Astrocyte of the cerebellum (primary cell): ENCODE measurements around the gene CD180.

Experiments
- DNase-seq: peaks from one replicate; pipeline ENCODE4 v3.0.0-alpha.2; 2011; ENCODE audit warnings: low read depth
- H3K4me3 ChIP-seq: 2 replicates; pipeline ENCODE4 v1.5.1; 2011; ENCODE audit warnings: mild to moderate bottlenecking, low read depth, low read length, moderate library complexity
- in situ Hi-C: cut with HindIII; loops from 2 replicates; pipeline ENCODE4 v1.10.0; 2017; ENCODE audit warnings: low sequenced_read_pairs
- TF ChIP-seq, protein P1 (sequence below): IDR thresholded peaks from 2 replicates; pipeline ENCODE4 v1.5.1; 2012; ENCODE audit warnings: low read length, low read depth, moderate library complexity, mild to moderate bottlenecking; ENCODE audit errors: missing control alignments

The CD180 gene

DNA sequence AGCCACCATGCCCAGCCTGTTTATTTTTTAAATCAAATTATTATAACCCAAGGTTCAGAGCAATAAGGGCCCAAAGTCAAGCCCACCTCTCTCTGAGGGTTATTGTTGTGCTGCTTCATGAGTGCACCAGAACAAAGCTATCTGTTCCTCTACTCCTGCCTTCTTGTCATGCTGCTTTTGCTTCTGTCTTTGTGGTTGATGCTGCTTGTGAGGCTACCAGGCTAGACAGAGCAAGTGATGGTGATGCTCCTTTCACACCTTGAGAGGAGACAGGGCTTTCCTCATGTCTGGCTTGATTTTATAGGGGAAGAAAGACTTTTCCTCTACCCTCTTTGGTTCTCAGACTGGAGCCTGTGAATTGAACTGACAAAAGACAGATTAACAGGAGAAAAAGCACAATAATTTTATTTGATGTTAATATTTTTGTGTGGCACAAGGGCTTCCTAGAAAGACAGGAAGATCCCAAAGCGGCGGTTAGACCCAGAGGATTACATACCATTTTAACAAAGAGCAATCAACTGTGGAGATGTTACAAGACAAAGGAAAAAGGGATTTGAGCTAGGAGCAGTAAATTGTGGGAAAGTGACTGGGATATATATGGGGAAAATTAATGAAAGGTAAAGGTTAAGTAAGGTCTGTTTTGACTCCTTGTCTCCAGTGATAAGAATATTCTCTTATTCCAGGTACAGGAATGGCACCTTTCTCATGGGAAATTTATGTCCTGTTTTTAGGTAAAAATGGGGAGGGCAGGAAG, 4.4 kb upstream of the CD180 start:
- TF ChIP-seq, protein P1, sequence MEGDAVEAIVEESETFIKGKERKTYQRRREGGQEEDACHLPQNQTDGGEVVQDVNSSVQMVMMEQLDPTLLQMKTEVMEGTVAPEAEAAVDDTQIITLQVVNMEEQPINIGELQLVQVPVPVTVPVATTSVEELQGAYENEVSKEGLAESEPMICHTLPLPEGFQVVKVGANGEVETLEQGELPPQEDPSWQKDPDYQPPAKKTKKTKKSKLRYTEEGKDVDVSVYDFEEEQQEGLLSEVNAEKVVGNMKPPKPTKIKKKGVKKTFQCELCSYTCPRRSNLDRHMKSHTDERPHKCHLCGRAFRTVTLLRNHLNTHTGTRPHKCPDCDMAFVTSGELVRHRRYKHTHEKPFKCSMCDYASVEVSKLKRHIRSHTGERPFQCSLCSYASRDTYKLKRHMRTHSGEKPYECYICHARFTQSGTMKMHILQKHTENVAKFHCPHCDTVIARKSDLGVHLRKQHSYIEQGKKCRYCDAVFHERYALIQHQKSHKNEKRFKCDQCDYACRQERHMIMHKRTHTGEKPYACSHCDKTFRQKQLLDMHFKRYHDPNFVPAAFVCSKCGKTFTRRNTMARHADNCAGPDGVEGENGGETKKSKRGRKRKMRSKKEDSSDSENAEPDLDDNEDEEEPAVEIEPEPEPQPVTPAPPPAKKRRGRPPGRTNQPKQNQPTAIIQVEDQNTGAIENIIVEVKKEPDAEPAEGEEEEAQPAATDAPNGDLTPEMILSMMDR: no peak
- in situ Hi-C loops: loop anchor here (5.0 kb wide), 1 partner anchor 44 kb away; no protein-coding TSS in a partner anchor

DNA sequence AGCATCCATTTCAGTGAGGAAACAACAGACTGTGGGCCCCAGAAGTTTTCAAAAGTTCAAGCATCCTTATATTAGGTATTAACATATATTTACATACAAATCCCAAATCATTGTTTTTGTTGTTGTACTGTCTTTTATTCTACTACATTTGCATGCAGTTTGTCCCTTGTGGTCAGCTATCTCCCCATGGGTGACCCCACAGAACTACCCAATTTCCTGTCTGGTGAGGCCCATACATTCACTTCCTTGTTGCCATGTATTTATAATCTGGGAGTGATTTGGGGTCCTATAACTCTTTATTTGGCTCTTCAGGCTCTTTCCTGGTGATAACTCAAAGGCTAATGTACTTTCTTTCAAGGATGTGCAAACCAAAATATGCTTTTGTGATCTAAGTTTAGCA, 3.3 kb upstream of the CD180 start:
- DNase-seq: no peak
- in situ Hi-C loops: loop anchor here (5.0 kb wide), 1 partner anchor 43 kb away; no protein-coding TSS in a partner anchor
- TF ChIP-seq, protein P1: no peak
- no peak overlapping the region for H3K4me3 ChIP-seq

More for the DNA sequence above, 4.4 kb upstream of the CD180 start:
- H3K4me3 ChIP-seq: no peak overlapping the region
- DNase-seq: no peak

DNA sequence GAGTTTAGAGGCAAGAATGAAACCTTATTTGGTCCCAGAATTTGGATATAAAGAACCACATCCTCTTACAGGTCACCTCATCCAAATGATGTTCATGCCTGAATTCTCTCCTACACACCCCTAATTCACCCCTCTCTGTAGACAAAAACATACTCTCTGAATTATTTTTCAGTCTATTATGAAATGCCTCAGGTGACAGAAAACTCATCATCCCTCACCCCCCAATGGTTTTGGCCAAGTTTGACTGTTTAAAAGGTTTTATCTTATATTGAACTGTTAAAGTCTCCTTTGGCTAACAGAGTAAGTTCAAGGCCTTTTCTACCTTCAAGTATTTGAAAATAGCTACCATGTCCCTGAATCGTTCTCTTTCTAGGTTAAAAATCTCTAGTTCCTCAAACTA, 2.3 kb upstream of the CD180 start:
- no peak overlapping the region for H3K4me3 ChIP-seq
- TF ChIP-seq, protein P1: no peak
- no peak for DNase-seq
- in situ Hi-C loops: no loop called here

DNA sequence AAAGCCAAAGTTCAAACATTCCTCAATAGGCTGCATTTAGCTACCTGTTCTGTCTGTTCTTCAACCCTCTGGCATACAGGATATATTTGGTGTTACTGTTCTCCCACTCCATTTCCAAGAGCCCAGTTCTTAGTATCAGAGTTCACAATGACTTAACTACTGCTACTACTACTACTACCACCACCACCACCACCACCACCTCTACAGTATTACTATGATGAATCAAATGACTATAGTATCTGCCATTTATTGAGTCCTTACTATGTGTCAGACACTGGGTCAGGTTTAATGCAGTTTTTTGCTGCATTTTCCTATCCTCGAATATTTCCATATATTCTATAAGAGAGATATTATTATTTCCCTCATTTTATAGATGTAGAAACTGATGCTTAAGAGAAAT, 937 bp upstream of the CD180 start:
- TF ChIP-seq, protein P1: no peak
- in situ Hi-C loops: no loop called here
- H3K4me3 ChIP-seq: no peak overlapping the region

DNA sequence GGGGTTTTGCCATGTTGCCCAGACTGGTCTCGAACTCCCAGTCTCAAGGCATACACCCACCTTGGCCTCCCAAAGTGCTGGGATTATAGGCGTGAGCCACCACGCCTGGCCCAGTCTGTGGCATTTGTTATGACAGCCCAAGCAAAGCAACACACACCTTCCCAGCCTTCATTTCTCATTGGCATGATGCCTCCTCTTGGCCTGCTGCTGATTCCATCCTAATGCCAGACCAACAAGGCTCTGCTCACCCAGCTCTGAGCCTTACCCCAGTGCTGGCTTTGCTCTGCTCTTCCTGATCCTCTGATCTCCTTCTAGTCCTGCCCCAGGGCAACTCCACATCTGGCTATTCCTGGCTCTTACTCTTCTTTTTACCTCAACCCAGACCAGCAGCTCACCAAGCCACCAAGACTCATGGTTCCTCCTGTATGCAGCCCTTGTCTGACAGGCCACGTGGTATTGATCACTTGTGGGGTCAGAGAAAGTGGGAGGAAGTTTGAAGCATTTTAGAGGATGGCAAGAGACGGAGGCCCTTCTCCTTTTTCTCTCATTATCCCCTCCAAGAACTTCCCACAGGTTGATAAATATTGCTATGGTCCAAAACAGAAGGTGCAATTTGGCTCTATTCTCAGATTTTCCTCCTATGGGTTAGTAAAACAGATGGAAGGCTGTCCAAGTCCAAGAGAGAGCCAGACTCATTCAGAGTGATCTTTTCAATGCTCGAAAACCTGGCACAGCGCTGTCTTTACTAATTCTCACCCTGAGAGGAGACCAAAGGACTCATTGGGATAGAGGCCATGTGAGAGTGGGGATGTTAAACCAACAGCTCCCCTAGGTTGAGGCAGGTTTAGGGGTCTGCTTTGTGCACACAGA, 958 bp downstream of the CD180 start:
- no peak overlapping the region for H3K4me3 ChIP-seq
- no peak for DNase-seq
- in situ Hi-C loops: no loop called here
- TF ChIP-seq, protein P1: no peak

More for the DNA sequence above, 937 bp upstream of the CD180 start:
- no peak for DNase-seq

DNA sequence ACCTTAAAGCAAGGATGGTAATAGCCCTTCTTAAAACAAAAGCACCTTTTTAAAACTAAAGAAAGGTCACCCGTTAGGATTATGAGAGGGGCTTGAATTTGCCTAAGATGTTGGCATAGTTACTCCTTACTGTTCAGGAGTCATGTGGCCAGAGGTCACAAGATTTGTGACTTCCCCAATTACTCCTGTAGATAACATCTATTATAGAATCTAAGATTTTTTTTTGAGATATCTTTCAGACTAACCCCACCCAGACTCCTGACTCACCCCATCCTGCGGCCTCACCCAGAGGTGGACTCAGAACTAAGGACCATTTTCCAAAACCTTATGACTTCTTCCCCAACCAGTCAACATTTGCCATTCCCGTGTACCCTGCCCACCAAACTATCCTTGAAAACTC, 2.4 kb downstream of the CD180 start:
- in situ Hi-C loops: no loop called here
- DNase-seq: no peak
- H3K4me3 ChIP-seq: no peak overlapping the region
- TF ChIP-seq, protein P1: no peak
